K562 (cell line): ENCODE measurements around the gene POTEH.
"Not testable (repeated sequence)": the region's sequence is repeated elsewhere in the genome, so short reads cannot be mapped to it uniquely, and the experiment has no call there.

ENCODE experiments used
- ARID2 ChIP-seq: fragments of 450-650 bp; IDR thresholded peaks from 2 replicates; pipeline ENCODE4 v1.6.1; 2017; ENCODE audit warnings: antibody characterized with exemption, mild to moderate bottlenecking
- CTCF ChIP-seq, 3 experiments: IDR thresholded peaks in 2 of 3; conservative IDR thresholded peaks in 1 of 3; 2 replicates each; pipeline ENCODE4 v1.5.1; 2011 to 2012; ENCODE audit warnings: low read length in 3 of 3, mild to moderate bottlenecking in 3 of 3, control low read depth in 2 of 3, improper control_type of control experiment in 1 of 3, inconsistent platforms in 1 of 3, low read depth in 1 of 3, mixed read lengths in 1 of 3, moderate library complexity in 1 of 3; ENCODE audit not compliant: insufficient read depth in 2 of 3
- E2F1 ChIP-seq: sonication (generic); formaldehyde crosslinking; IDR thresholded peaks from 2 replicates; pipeline ENCODE4 v1.8.1; 2023; ENCODE audit warnings: mild to moderate bottlenecking, missing genetic modification reagents, moderate library complexity
- HOXB6 ChIP-seq: fragments of 250-450 bp; sonication (Bioruptor Pico); IDR thresholded peaks from 2 replicates; pipeline ENCODE4 v1.5.1; 2022; ENCODE audit warnings: mild to moderate bottlenecking, borderline replicate concordance
- MTA3 ChIP-seq: fragments of 450-650 bp; formaldehyde crosslinking; IDR thresholded peaks from 2 replicates; pipeline ENCODE4 v1.6.1; 2017; ENCODE audit warnings: mild to moderate bottlenecking, borderline replicate concordance
- NRF1 ChIP-seq, 2 experiments: fragments of 450-650 bp; IDR thresholded peaks in 1 of 2; conservative IDR thresholded peaks in 1 of 2; 2 replicates each; pipeline ENCODE4 v1.6.1; 2014; ENCODE audit warnings: mild to moderate bottlenecking in 2 of 2
- PYGO2 ChIP-seq: fragments of 450-650 bp; IDR thresholded peaks from 2 replicates; pipeline ENCODE4 v1.6.1; 2016; ENCODE audit warnings: mild to moderate bottlenecking, missing genetic modification characterization, moderate library complexity, missing compliant biosample characterization
- SMAD4 ChIP-seq: fragments of 250-450 bp; sonication (Bioruptor Pico); conservative IDR thresholded peaks from 2 replicates; pipeline ENCODE4 v1.8.0; 2021; ENCODE audit warnings: inconsistent platforms, mild to moderate bottlenecking, moderate library complexity
- SMARCE1 ChIP-seq: fragments of 450-650 bp; IDR thresholded peaks from 2 replicates; pipeline ENCODE4 v1.7.1; 2016; ENCODE audit warnings: mild to moderate bottlenecking
- TAF15 ChIP-seq: fragments of 200-400 bp; formaldehyde crosslinking; IDR thresholded peaks from 2 replicates; pipeline ENCODE4 v1.6.1; 2017; ENCODE audit warnings: mild to moderate bottlenecking, low read depth, low read length, moderate library complexity
- YY1 ChIP-seq, 3 experiments: IDR thresholded peaks; 2 replicates each; pipeline ENCODE4 v1.6.1; 2011; ENCODE audit warnings: low read length in 2 of 3, mild to moderate bottlenecking in 2 of 3, moderate library complexity in 2 of 3, borderline replicate concordance in 1 of 3, control low read depth in 1 of 3, low read depth in 1 of 3; ENCODE audit not compliant: insufficient read depth in 3 of 3, insufficient replicate concordance in 2 of 3, control insufficient read depth in 1 of 3, insufficient read length in 1 of 3; ENCODE audit errors: extremely low read depth in 1 of 3
- ZNF384 ChIP-seq: IDR thresholded peaks from 2 replicates; pipeline ENCODE4 v1.6.1; 2012; ENCODE audit warnings: low read depth, low read length, improper control_type of control experiment

- TF ChIP-seq NRF1 (conservative IDR thresholded peaks at IDR 0.05 in 1 of 2, IDR thresholded peaks at IDR 0.05 in 1 of 2); ZNF384; E2F1 (CRISPR knock-in tag); PYGO2 (tag); YY1 (IDR thresholded peaks at IDR 0.05; ENCODE audit: borderline replicate concordance in 1 of 3, control insufficient read depth in 1 of 3, extremely low read depth in 1 of 3, insufficient read depth in 3 of 3, insufficient read length in 1 of 3, insufficient replicate concordance in 2 of 3, low read depth in 1 of 3, low read length in 2 of 3); TAF15; HOXB6 (CRISPR knock-in tag); SMARCE1; SMAD4 (CRISPR knock-in tag); ARID2; MTA3: not testable (repeated sequence)
- peak in 1 of 3 experiments; percentile 29; a peak in 1 of 6 replicates for TF ChIP-seq CTCF (IDR thresholded peaks at IDR 0.05 in 2 of 3, conservative IDR thresholded peaks at IDR 0.05 in 1 of 3; ENCODE audit: insufficient read depth in 2 of 3, low read depth in 1 of 3, low read length in 3 of 3)
Observed at GRCh38 chr22:15749181-15749970, 59.5 kb downstream of the POTEH start.
